NCI-H226 (cell line): ENCODE measurements around the gene XPO5.
"Not testable (repeated sequence)": the region's sequence is repeated elsewhere in the genome, so short reads cannot be mapped to it uniquely, and the experiment has no call there.

ENCODE experiments used
- DNase-seq: peaks from one replicate; pipeline ENCODE4 v3.0.0-alpha.2; 2015

The XPO5 gene

GRCh38 chr6:43516367-43516696 lies 59.5 kb downstream of the XPO5 start:
- DNase-seq = no peak

- DNase-seq = no peak
These were observed 60.0 kb downstream of the XPO5 start for GRCh38 chr6:43515808-43516207.

GRCh38 chr6:43511824-43512415 lies 63.9 kb downstream of the XPO5 start:
- DNase-seq = no peak

GRCh38 chr6:43510827-43511163 lies 65.0 kb downstream of the XPO5 start:
- no peak for DNase-seq

- peak; percentile 79 for DNase-seq
These were observed 65.6 kb downstream of the XPO5 start, which contains the start of gene LRRC73 for GRCh38 chr6:43509984-43510826. Gene LRRC73 (minus strand): TSS chr6:43510346. CDS start chr6:43509785, 561 bp downstream.

GRCh38 chr6:43509142-43509983 lies 66.5 kb downstream of the XPO5 start:
- no peak for DNase-seq

GRCh38 chr6:43508481-43509141 lies 67.2 kb downstream of the XPO5 start:
- DNase-seq = no peak

GRCh38 chr6:43506667-43507471 lies 69.0 kb downstream of the XPO5 start:
- peak; percentile 59 for DNase-seq

- no peak for DNase-seq
These were observed 69.7 kb downstream of the XPO5 start for GRCh38 chr6:43506171-43506570.

- DNase-seq = no peak
These were observed 70.1 kb downstream of the XPO5 start for GRCh38 chr6:43505718-43506117.

GRCh38 chr6:43504756-43505593 lies 70.9 kb downstream of the XPO5 start:
- no peak for DNase-seq

- DNase-seq = no peak
These were observed 72.4 kb downstream of the XPO5 start for GRCh38 chr6:43503443-43503842.

GRCh38 chr6:43502666-43503065 lies 73.2 kb downstream of the XPO5 start:
- DNase-seq = no peak

GRCh38 chr6:43500921-43501320 lies 74.9 kb downstream of the XPO5 start:
- DNase-seq = no peak

GRCh38 chr6:43499028-43499815 lies 76.6 kb downstream of the XPO5 start:
- no peak for DNase-seq

GRCh38 chr6:43498291-43498690 lies 77.5 kb downstream of the XPO5 start:
- not testable (repeated sequence) for DNase-seq

GRCh38 chr6:43497689-43498088 lies 78.1 kb downstream of the XPO5 start:
- DNase-seq = no peak

- no peak for DNase-seq
These were observed 78.8 kb downstream of the XPO5 start for GRCh38 chr6:43497129-43497396.

- DNase-seq = peak; percentile 62
These were observed 79.3 kb downstream of the XPO5 start for GRCh38 chr6:43496370-43497128.

GRCh38 chr6:43495409-43495941 lies 80.4 kb downstream of the XPO5 start:
- peak; percentile 53 for DNase-seq
